H9 (cell line): ENCODE data around the gene ATP13A3. TPM values are rescaled to one million over a fixed set of nuclear protein-coding genes. Genes with fewer than 3 reads are reported as not detected.
A peak's percentile ranks its signal among the peaks of the same experiment; 100 is the strongest.

Experiments
- DNase-seq: peaks from one replicate; pipeline ENCODE4 v3.0.0-alpha.2; 2017
- H2AFZ ChIP-seq: one replicate; pipeline ENCODE4 v1.6.1; 2013; ENCODE audit warnings: mild to moderate bottlenecking, low read length, control low read depth, moderate library complexity
- H2AK5ac ChIP-seq: 2 replicates; pipeline ENCODE4 v1.6.1; 2013; ENCODE audit warnings: low read length, control low read depth, mixed read lengths; ENCODE audit not compliant: insufficient read length
- H2BK120ac ChIP-seq: one replicate; pipeline ENCODE4 v1.6.1; 2013; ENCODE audit warnings: low read depth, mild to moderate bottlenecking, low read length, control low read depth, inconsistent platforms; ENCODE audit not compliant: poor library complexity, severe bottlenecking
- H2BK12ac ChIP-seq: 2 replicates; pipeline ENCODE4 v1.6.1; 2013; ENCODE audit warnings: low read length, control low read depth, mixed read lengths, low read depth; ENCODE audit not compliant: insufficient read length
- H2BK15ac ChIP-seq: 2 replicates; pipeline ENCODE4 v1.6.1; 2013; ENCODE audit warnings: low read depth, low read length, control low read depth
- H2BK20ac ChIP-seq: one replicate; pipeline ENCODE4 v1.6.1; 2013; ENCODE audit warnings: low read depth, mild to moderate bottlenecking, low read length, control low read depth, inconsistent platforms; ENCODE audit not compliant: poor library complexity, severe bottlenecking
- H2BK5ac ChIP-seq: 2 replicates; pipeline ENCODE4 v1.6.1; 2013; ENCODE audit warnings: low read length, control low read depth, mixed read lengths; ENCODE audit not compliant: insufficient read length
- H3K14ac ChIP-seq: 2 replicates; pipeline ENCODE4 v1.6.1; 2013; ENCODE audit warnings: low read length, control low read depth; ENCODE audit not compliant: insufficient read depth
- H3K18ac ChIP-seq: 2 replicates; pipeline ENCODE4 v1.6.1; 2013; ENCODE audit warnings: low read depth, mild to moderate bottlenecking, mixed read lengths, low read length, control low read depth; ENCODE audit not compliant: insufficient read length
- H3K23ac ChIP-seq: 2 replicates; pipeline ENCODE4 v1.6.1; 2013; ENCODE audit warnings: low read length, control low read depth, mixed read lengths, low read depth; ENCODE audit not compliant: insufficient read length
- H3K23me2 ChIP-seq: 2 replicates; pipeline ENCODE4 v1.6.1; 2013; ENCODE audit warnings: low read depth, mild to moderate bottlenecking, mixed read lengths, low read length, control low read depth; ENCODE audit not compliant: insufficient read length, poor library complexity, severe bottlenecking
- H3K27ac ChIP-seq: 2 replicates; pipeline ENCODE4 v1.5.1; 2013; ENCODE audit warnings: low read length, control low read depth, mixed read lengths, low read depth; ENCODE audit not compliant: insufficient read length
- H3K27me3 ChIP-seq: 2 replicates; pipeline ENCODE4 v1.6.1; 2013; ENCODE audit warnings: low read length, control low read depth, inconsistent platforms; ENCODE audit not compliant: insufficient read depth
- H3K4ac ChIP-seq: 2 replicates; pipeline ENCODE4 v1.6.1; 2013; ENCODE audit warnings: low read depth, mild to moderate bottlenecking, control low read depth, inconsistent platforms, low read length, moderate library complexity
- H3K4me1 ChIP-seq: 2 replicates; pipeline ENCODE4 v1.6.1; 2013; ENCODE audit warnings: low read length, control low read depth, inconsistent platforms; ENCODE audit not compliant: insufficient read depth
- H3K4me2 ChIP-seq: 2 replicates; pipeline ENCODE4 v1.6.1; 2013; ENCODE audit warnings: low read length, control low read depth, mixed read lengths; ENCODE audit not compliant: insufficient read length, insufficient read depth
- H3K56ac ChIP-seq: 2 replicates; pipeline ENCODE4 v1.6.1; 2013; ENCODE audit warnings: low read depth, mild to moderate bottlenecking, mixed read lengths, low read length, control low read depth; ENCODE audit not compliant: insufficient read length
- H3K79me1 ChIP-seq: 2 replicates; pipeline ENCODE4 v1.6.1; 2013; ENCODE audit warnings: low read depth, mild to moderate bottlenecking, moderate library complexity, low read length, control low read depth, inconsistent platforms; ENCODE audit not compliant: insufficient read depth, poor library complexity, severe bottlenecking
- H3K79me2 ChIP-seq: 2 replicates; pipeline ENCODE4 v1.6.1; 2013; ENCODE audit warnings: low read length, control low read depth, inconsistent platforms; ENCODE audit not compliant: insufficient read depth
- H3K9ac ChIP-seq: 2 replicates; pipeline ENCODE4 v1.6.1; 2013; ENCODE audit warnings: low read length, control low read depth, mixed read lengths; ENCODE audit not compliant: insufficient read length; ENCODE audit errors: extremely low read depth
- H3K9me3 ChIP-seq: one replicate; pipeline ENCODE4 v1.6.1; 2013; ENCODE audit warnings: low read depth, low read length, inconsistent platforms; ENCODE audit not compliant: control insufficient read depth
- H3T11ph ChIP-seq: one replicate; pipeline ENCODE4 v1.6.1; 2013; ENCODE audit warnings: mild to moderate bottlenecking, low read length, control low read depth, inconsistent platforms
- H4K20me1 ChIP-seq: one replicate; pipeline ENCODE4 v1.6.1; 2013; ENCODE audit not compliant: control insufficient read depth, insufficient read length, insufficient read depth
- H4K5ac ChIP-seq: 2 replicates; pipeline ENCODE4 v1.6.1; 2013; ENCODE audit warnings: low read depth, mild to moderate bottlenecking, mixed read lengths, low read length, control low read depth; ENCODE audit not compliant: insufficient read length
- H4K8ac ChIP-seq: replicated peaks from 2 replicates; pipeline ENCODE4 v1.6.1; 2013; ENCODE audit warnings: low read length, control low read depth, mixed read lengths, low read depth; ENCODE audit not compliant: insufficient read length
- H4K91ac ChIP-seq: 2 replicates; pipeline ENCODE4 v1.6.1; 2013; ENCODE audit warnings: low read depth, mild to moderate bottlenecking, moderate library complexity, mixed read lengths, low read length, control low read depth; ENCODE audit not compliant: insufficient read length
- H3K27ac Mint-ChIP-seq, 3 experiments: 2 replicates in 2 of 3; 3 replicates in 1 of 3; pipeline ENCODE4 v1.8.0; 2020 to 2021; ENCODE audit warnings: mixed read lengths in 3 of 3, mild to moderate bottlenecking in 1 of 3, moderate library complexity in 1 of 3
- H3K27me3 Mint-ChIP-seq: 2 replicates; pipeline ENCODE4 v1.8.0; 2021; ENCODE audit warnings: low read depth, mild to moderate bottlenecking, moderate library complexity, mixed read lengths
- H3K36me3 Mint-ChIP-seq, 3 experiments: 2 replicates in 2 of 3; 3 replicates in 1 of 3; pipeline ENCODE4 v1.8.0; 2020 to 2021; ENCODE audit warnings: low read depth in 3 of 3, mixed read lengths in 3 of 3; ENCODE audit not compliant: insufficient read depth in 1 of 3
- H3K4me1 Mint-ChIP-seq, 2 experiments: 2 replicates each; pipeline ENCODE4 v1.8.0; 2020; ENCODE audit warnings: mixed read lengths in 2 of 2
- H3K4me3 Mint-ChIP-seq, 2 experiments: 2 replicates in 1 of 2; 3 replicates in 1 of 2; pipeline ENCODE4 v1.8.0; 2020 to 2021; ENCODE audit warnings: mild to moderate bottlenecking in 2 of 2, mixed read lengths in 2 of 2, moderate library complexity in 1 of 2
- H3K9me3 Mint-ChIP-seq, 2 experiments: 2 replicates in 1 of 2; 3 replicates in 1 of 2; pipeline ENCODE4 v1.8.0; 2020; ENCODE audit warnings: mild to moderate bottlenecking in 2 of 2, mixed read lengths in 2 of 2, moderate library complexity in 1 of 2
- WGBS: extraction: QIAGEN DNeasy Blood & Tissue Kit; methylation state at CpG from one replicate; pipeline ENCODE4 v1.1.7; 2013; ENCODE audit warnings: missing lambda C conversion rate, low lambda C conversion rate, mixed read lengths; ENCODE audit not compliant: insufficient read length; ENCODE audit errors: extremely low coverage; 5-methylcytosine and 5-hydroxymethylcytosine counted together
- total RNA-seq: library from RNA; stranded (reverse); gene quantifications from 2 replicates; pipeline ENCODE4 v1.2.1, GENCODE V29; 2021
- TF ChIP-seq, protein P1 (sequence below): fragments of 200-600 bp; sonication (generic); conservative IDR thresholded peaks from 3 replicates; pipeline ENCODE4 v1.8.0; 2021; ENCODE audit warnings: antibody characterized with exemption, mild to moderate bottlenecking

Gene ATP13A3
- total RNA-seq, 1 experiment from 2014 or later: 78.5 TPM

DNA sequence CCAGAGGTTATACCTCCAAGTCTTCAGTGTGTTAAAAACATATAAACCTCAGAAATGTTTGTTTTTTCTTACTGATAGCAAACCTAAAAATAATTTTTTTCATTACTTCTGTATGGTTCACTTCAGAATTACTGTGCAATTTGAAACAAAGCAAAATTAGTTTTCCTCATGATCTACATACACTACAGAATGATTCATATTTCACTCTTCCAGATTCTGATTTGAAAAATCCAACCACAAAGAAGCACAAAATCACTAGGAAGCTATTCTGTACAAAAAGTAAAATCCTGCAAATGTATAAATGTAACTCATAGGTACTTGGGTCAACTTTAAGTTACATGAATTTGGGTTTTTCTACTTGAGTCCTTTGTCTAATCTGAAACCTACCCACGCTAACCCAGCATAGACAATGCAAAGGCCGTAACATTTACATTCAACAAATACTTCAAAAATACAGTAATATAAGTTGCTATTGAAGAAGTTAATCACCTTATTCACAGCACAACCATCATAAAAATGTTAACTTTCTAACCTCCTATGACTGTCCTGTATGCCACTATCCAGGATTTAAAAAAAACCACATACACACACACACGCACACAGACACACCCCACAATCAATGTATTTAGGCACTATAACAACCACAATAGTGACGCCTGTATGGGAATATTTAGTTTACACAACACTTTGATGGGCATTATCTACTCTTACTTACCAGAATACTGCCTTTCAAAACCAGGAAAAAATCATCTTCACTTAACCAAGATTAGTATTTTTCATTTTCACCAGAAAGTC is 11.5 kb downstream of the ATP13A3 start:
- Histone ChIP-seq H3K27me3 (no peaks in the 10 kb centered on the region), H2BK5ac (no peak overlapping the region), H2AFZ (no peak overlapping the region), H3K23me2 (no peaks in the 10 kb centered on the region), H3K9ac (no peak overlapping the region), H4K5ac (no peak overlapping the region), H3K4ac (no peak overlapping the region), H3K9me3 (no peaks in the 10 kb centered on the region), H3K18ac (no peak overlapping the region), H3T11ph (no peak overlapping the region), H3K23ac (no peak overlapping the region), H4K20me1 (no peaks in the 10 kb centered on the region), H4K8ac (no peak overlapping the region), H3K79me1 (peaks cover 10% of the 10 kb centered on the region), H2BK12ac (no peak overlapping the region), H4K91ac (no peak overlapping the region), H3K56ac (no peak overlapping the region), H2BK20ac (no peak overlapping the region), H2AK5ac (no peak overlapping the region), H3K4me2 (no peak overlapping the region), H3K79me2 (peaks cover 22% of the 10 kb centered on the region; the same call in 1 of the 2 replicates), H3K27ac (no peak overlapping the region), H2BK15ac (no peak overlapping the region), H2BK120ac (no peak overlapping the region), H3K4me1 (peaks cover 4% of the 10 kb centered on the region; the same call in 1 of the 2 replicates), H3K14ac (no peak overlapping the region)
- no peaks in the 10 kb centered on the region for H3K9me3 Mint-ChIP-seq
- H3K27me3 Mint-ChIP-seq: no peaks in the 10 kb centered on the region
- H3K27ac Mint-ChIP-seq: peak overlapping the region in 1 of 3 experiments; percentile 88; a peak in 2 of 7 replicates
- no peaks in the 10 kb centered on the region; a peak in 1 of 7 replicates for H3K36me3 Mint-ChIP-seq
- DNase-seq: no peak
- H3K4me1 Mint-ChIP-seq: peaks cover 12 to 25% of the 10 kb centered on the region in 2 experiments
- WGBS: no CpG with 5 or more reads among the region's 4 CpGs
- no peak overlapping the region for H3K4me3 Mint-ChIP-seq
- TF ChIP-seq, protein P1, sequence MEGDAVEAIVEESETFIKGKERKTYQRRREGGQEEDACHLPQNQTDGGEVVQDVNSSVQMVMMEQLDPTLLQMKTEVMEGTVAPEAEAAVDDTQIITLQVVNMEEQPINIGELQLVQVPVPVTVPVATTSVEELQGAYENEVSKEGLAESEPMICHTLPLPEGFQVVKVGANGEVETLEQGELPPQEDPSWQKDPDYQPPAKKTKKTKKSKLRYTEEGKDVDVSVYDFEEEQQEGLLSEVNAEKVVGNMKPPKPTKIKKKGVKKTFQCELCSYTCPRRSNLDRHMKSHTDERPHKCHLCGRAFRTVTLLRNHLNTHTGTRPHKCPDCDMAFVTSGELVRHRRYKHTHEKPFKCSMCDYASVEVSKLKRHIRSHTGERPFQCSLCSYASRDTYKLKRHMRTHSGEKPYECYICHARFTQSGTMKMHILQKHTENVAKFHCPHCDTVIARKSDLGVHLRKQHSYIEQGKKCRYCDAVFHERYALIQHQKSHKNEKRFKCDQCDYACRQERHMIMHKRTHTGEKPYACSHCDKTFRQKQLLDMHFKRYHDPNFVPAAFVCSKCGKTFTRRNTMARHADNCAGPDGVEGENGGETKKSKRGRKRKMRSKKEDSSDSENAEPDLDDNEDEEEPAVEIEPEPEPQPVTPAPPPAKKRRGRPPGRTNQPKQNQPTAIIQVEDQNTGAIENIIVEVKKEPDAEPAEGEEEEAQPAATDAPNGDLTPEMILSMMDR: no peak
